Transverse colon (tissue), 4 donors: ENCODE results near the gene NKAIN2.

Experiments
- EP300 ChIP-seq: sonication (generic); formaldehyde crosslinking; IDR thresholded peaks from one replicate; pipeline ENCODE4 v1.6.1; 2017; ENCODE audit warnings: antibody characterized with exemption, low read depth
- POLR2AphosphoS5 ChIP-seq, 3 donors: sonication (generic); formaldehyde crosslinking; IDR thresholded peaks; one replicate each; pipeline ENCODE4 v1.6.1; 2016; ENCODE audit warnings: antibody characterized with exemption in 3 of 3
- TF ChIP-seq, protein P1 (sequence below), 5 experiments: fragments of 200-600 bp in 3 of 5; fragments of 450-650 bp in 2 of 5; sonication (generic) in 3 of 5; IDR thresholded peaks; 1 replicate in 2 of 5; 2 replicates in 3 of 5; pipeline ENCODE4 v1.5.1; 2016 to 2017; ENCODE audit warnings: antibody characterized with exemption in 5 of 5, inconsistent platforms in 3 of 5, mild to moderate bottlenecking in 2 of 5, moderate library complexity in 1 of 5

DNA sequence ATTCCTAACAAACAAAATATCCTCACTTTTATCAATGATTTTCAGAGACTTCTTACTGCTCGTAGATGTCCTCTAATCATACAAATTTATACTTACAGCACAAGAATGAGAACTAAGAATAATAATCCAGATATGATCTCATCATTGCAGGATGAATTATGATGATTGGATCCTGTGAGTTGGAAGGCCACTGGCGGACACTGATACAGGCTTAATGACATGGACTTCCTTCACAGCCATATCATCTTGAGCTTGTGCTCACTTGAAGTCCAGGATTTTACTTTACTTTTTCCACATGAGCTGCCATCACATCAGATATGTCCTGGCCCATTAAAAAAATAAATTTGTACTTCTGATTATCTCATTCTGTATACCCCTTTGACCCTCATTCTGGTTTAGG lies 94.3 kb downstream of the NKAIN2 start:
- no peak for TF ChIP-seq POLR2AphosphoS5 (IDR thresholded peaks at IDR 0.05)
- TF ChIP-seq, protein P1, sequence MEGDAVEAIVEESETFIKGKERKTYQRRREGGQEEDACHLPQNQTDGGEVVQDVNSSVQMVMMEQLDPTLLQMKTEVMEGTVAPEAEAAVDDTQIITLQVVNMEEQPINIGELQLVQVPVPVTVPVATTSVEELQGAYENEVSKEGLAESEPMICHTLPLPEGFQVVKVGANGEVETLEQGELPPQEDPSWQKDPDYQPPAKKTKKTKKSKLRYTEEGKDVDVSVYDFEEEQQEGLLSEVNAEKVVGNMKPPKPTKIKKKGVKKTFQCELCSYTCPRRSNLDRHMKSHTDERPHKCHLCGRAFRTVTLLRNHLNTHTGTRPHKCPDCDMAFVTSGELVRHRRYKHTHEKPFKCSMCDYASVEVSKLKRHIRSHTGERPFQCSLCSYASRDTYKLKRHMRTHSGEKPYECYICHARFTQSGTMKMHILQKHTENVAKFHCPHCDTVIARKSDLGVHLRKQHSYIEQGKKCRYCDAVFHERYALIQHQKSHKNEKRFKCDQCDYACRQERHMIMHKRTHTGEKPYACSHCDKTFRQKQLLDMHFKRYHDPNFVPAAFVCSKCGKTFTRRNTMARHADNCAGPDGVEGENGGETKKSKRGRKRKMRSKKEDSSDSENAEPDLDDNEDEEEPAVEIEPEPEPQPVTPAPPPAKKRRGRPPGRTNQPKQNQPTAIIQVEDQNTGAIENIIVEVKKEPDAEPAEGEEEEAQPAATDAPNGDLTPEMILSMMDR (IDR thresholded peaks at IDR 0.05): no peak
- no peak for TF ChIP-seq EP300
